ENCODE results near the gene AP5Z1. TPM values are rescaled to one million over a fixed set of nuclear protein-coding genes. Genes with fewer than 3 reads are reported as not detected.

AP5Z1 gene
- total RNA-seq, 1 donor from 2014 or later = 111 TPM

GRCh38 chr7:4742051-4742573 is 33.3 kb upstream of the AP5Z1 start:
- Mint-ChIP-seq H3K9me3 (no peaks in the 10 kb centered on the region), H3K27ac (no peak overlapping the region), H3K4me3 (no peak overlapping the region), H3K36me3 (ENCODE audit: low read depth) (peaks cover 50% of the 10 kb centered on the region), H3K27me3 (no peaks in the 10 kb centered on the region), H3K4me1 (peaks cover 61% of the 10 kb centered on the region)
- ChIA-PET POLR2A (interaction anchor here (1.0 kb wide), 1 partner anchor 59 kb away, joined by 4 read pairs; no protein-coding TSS in a partner anchor), CTCF (no interaction called here)
- TF ChIP-seq, protein P1, sequence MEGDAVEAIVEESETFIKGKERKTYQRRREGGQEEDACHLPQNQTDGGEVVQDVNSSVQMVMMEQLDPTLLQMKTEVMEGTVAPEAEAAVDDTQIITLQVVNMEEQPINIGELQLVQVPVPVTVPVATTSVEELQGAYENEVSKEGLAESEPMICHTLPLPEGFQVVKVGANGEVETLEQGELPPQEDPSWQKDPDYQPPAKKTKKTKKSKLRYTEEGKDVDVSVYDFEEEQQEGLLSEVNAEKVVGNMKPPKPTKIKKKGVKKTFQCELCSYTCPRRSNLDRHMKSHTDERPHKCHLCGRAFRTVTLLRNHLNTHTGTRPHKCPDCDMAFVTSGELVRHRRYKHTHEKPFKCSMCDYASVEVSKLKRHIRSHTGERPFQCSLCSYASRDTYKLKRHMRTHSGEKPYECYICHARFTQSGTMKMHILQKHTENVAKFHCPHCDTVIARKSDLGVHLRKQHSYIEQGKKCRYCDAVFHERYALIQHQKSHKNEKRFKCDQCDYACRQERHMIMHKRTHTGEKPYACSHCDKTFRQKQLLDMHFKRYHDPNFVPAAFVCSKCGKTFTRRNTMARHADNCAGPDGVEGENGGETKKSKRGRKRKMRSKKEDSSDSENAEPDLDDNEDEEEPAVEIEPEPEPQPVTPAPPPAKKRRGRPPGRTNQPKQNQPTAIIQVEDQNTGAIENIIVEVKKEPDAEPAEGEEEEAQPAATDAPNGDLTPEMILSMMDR (IDR thresholded peaks at IDR 0.05) = no peak
- ATAC-seq (ENCODE audit: low read depth) (no peak), DNase-seq (no peak)
- intact Hi-C loops (cut with micrococcal nuclease) = no loop called here

DNA sequence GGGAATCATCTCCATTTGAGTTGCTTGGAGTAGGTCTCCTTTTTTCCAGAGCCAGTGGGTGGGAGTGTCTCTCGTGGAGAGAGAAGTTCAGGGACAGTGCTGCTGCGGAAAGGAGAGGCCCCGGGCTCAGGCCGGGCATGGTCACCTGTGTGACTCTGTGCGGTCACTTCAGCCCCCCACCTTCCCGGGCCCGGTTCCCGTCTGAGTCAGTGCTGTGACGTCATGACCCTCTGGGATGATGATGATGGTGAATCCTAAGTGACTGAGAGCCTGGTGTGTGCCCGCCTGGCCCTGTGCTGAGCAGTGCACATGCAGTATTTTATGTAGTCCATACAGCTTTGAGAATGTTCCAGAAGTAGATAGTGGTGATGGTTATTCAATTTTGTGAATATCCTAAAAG is 32.6 kb upstream of the AP5Z1 start:
- TF ChIP-seq, protein P1 (IDR thresholded peaks at IDR 0.05) = no peak
- H3K36me3 Mint-ChIP-seq (ENCODE audit: low read depth) = peaks cover 51% of the 10 kb centered on the region
- H3K9me3 Mint-ChIP-seq = no peaks in the 10 kb centered on the region
- DNase-seq (no peak), ATAC-seq (ENCODE audit: low read depth) (no peak)
- no peak overlapping the region for H3K4me3 Mint-ChIP-seq
- H3K27ac Mint-ChIP-seq = peak overlapping the region; percentile 92
- intact Hi-C loops (cut with micrococcal nuclease) = no loop called here
- H3K27me3 Mint-ChIP-seq = no peaks in the 10 kb centered on the region
- H3K4me1 Mint-ChIP-seq = peaks cover 65% of the 10 kb centered on the region
- ChIA-PET POLR2A (interaction anchor here (2.9 kb wide), 1 partner anchor 9 kb away, joined by 9 read pairs; no protein-coding TSS in a partner anchor), CTCF (no interaction called here)

GRCh38 chr7:4744391-4745264 is 30.8 kb upstream of the AP5Z1 start:
- H3K9me3 Mint-ChIP-seq = no peaks in the 10 kb centered on the region
- peaks cover 56% of the 10 kb centered on the region for H3K36me3 Mint-ChIP-seq (ENCODE audit: low read depth)
- ChIA-PET CTCF (no interaction called here), POLR2A (interaction anchor here (0.6 to 3.9 kb wide), 10 partner anchors 11 to 203 kb away, joined by 4 to 35 read pairs (median 9); partner anchors contain the start of genes AP5Z1 and FOXK1)
- DNase-seq (peak; percentile 67), ATAC-seq (ENCODE audit: low read depth) (peak; percentile 82)
- intact Hi-C loops (cut with micrococcal nuclease) = loop anchor here (1.0 to 2.0 kb wide), 4 partner anchors 31 to 104 kb away; partner anchors contain the start of gene AP5Z1
- no peaks in the 10 kb centered on the region for H3K27me3 Mint-ChIP-seq
- peak overlapping the region; percentile 81 for H3K4me3 Mint-ChIP-seq
- peak overlapping the region; percentile 92 for H3K27ac Mint-ChIP-seq
- H3K4me1 Mint-ChIP-seq = peaks cover 58% of the 10 kb centered on the region
- TF ChIP-seq, protein P1 (IDR thresholded peaks at IDR 0.05) = no peak

DNA sequence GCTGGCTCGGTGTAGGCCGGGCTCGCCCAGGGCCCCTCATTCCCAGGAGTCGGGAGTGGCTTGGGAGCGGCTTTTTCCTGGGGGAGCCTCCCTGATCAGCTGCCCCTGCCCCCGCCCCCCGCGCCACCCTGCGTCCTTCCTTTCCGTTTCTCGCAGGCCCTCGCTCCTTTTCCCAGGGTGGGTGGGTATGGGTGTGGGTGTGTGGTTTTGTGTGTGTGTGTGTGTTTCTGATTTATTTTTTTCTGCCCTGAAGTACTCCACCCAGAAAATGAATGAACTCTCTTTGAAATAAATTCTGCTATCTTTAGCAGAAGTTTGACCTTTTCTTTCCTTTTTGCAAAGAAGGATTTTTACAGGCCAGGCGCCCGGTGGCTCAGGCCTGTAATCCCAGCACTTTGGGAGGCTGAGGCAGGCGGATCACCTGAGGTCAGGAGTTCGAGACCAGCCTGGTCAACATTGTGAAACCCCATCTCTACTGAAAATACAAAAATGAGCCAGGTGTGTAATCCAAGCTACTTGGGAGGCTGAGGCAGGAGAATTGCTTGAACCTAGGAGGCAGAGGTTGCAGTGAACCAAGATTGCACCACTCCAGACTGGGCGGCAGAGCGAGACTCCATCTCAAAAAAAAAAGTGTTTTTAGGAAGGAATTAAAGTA is 30.0 kb upstream of the AP5Z1 start:
- Mint-ChIP-seq H3K27me3 (no peaks in the 10 kb centered on the region), H3K9me3 (no peaks in the 10 kb centered on the region), H3K36me3 (ENCODE audit: low read depth) (peaks cover 53% of the 10 kb centered on the region), H3K27ac (peak overlapping the region; percentile 92), H3K4me3 (peak overlapping the region; percentile 81), H3K4me1 (peaks cover 54% of the 10 kb centered on the region)
- TF ChIP-seq, protein P1 (IDR thresholded peaks at IDR 0.05) = no peak
- DNase-seq = no peak
- ATAC-seq (ENCODE audit: low read depth) = peak; percentile 33
- intact Hi-C loops (cut with micrococcal nuclease) = loop anchor here (1.0 to 2.0 kb wide), 4 partner anchors 30 to 105 kb away; partner anchors contain the start of gene AP5Z1
- ChIA-PET CTCF (no interaction called here), POLR2A (interaction anchor here (0.6 to 3.9 kb wide), 15 partner anchors 7 to 104 kb away, joined by 3 to 35 read pairs (median 5); partner anchors contain the start of genes AP5Z1 and FOXK1)

Measured in activated B cell treated with CpG ODN at 0.5 μM for 24 hours (primary cell).